ENCODE data around the gene LARP4B. TPM values are rescaled to one million over a fixed set of nuclear protein-coding genes. Genes with fewer than 3 reads are reported as not detected.

LARP4B gene
- total RNA-seq, 1 donor from 2014 or later = 114 TPM

DNA sequence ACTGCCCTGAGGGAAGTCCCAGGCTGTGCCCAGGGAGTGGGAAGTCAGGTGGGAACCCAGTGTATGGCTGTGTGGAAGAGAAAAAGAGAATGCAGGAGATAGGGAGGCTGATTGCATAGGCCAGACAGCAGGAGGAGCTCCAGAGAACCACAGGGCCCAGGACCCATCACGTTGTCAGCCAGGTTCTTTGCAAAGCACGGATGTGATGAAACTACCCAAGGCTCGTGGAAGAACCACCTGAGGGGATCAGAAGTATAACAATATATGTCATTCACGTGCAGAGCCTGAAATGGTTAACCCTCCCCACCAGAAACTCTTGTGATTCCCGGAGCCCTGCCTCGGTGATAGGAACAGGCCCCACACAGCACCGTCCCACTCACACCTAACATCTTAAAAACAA lies 83.6 kb downstream of the LARP4B start:
- no peak for TF ChIP-seq CTCF (IDR thresholded peaks at IDR 0.05)
- intact Hi-C loops (cut with DNase I) = no loop called here
- peaks cover 42% of the 10 kb centered on the region for H3K36me3 ChIP-seq
- peaks cover 4% of the 10 kb centered on the region for H3K4me1 ChIP-seq
- no peak overlapping the region for H3K27ac ChIP-seq
- ATAC-seq = peak in 1 of 2 donors; percentile 21
- DNase-seq = no peak
- H3K27me3 ChIP-seq (ENCODE audit: low read depth) = no peaks in the 10 kb centered on the region
- H3K9me3 ChIP-seq = peaks cover 3% of the 10 kb centered on the region
- H3K4me3 ChIP-seq = no peak overlapping the region

- DNase-seq (no peak), ATAC-seq (no peak)
- intact Hi-C loops (cut with DNase I) = no loop called here
- no peaks in the 10 kb centered on the region for H3K27me3 ChIP-seq (ENCODE audit: low read depth)
- no peaks in the 10 kb centered on the region for H3K4me1 ChIP-seq
- no peak overlapping the region for H3K27ac ChIP-seq
- H3K9me3 ChIP-seq = peaks cover 3% of the 10 kb centered on the region
- no peak for TF ChIP-seq CTCF (IDR thresholded peaks at IDR 0.05)
- no peak overlapping the region for H3K4me3 ChIP-seq
- H3K36me3 ChIP-seq = peaks cover 59% of the 10 kb centered on the region
These were observed 85.3 kb downstream of the LARP4B start for GRCh38 chr10:846126-846685.

- peaks cover 3% of the 10 kb centered on the region for H3K9me3 ChIP-seq
- H3K4me1 ChIP-seq = no peaks in the 10 kb centered on the region
- intact Hi-C loops (cut with DNase I) = no loop called here
- DNase-seq = no peak
- ATAC-seq = no peak
- H3K36me3 ChIP-seq = peaks cover 66% of the 10 kb centered on the region
- TF ChIP-seq CTCF (IDR thresholded peaks at IDR 0.05) = no peak
- no peak overlapping the region for H3K27ac ChIP-seq
- no peaks in the 10 kb centered on the region for H3K27me3 ChIP-seq (ENCODE audit: low read depth)
- H3K4me3 ChIP-seq = no peak overlapping the region
These were observed 86.0 kb downstream of the LARP4B start for GRCh38 chr10:845526-845925.

GRCh38 chr10:844552-844951 lies 87.0 kb downstream of the LARP4B start:
- H3K27ac ChIP-seq = no peak overlapping the region
- peaks cover 72% of the 10 kb centered on the region for H3K36me3 ChIP-seq
- H3K4me1 ChIP-seq = no peaks in the 10 kb centered on the region
- no peak for DNase-seq
- no peaks in the 10 kb centered on the region for H3K9me3 ChIP-seq
- H3K27me3 ChIP-seq (ENCODE audit: low read depth) = no peaks in the 10 kb centered on the region
- H3K4me3 ChIP-seq = no peak overlapping the region
- TF ChIP-seq CTCF (IDR thresholded peaks at IDR 0.05) = no peak
- peak; percentile 41 to 42 for ATAC-seq
- intact Hi-C loops (cut with DNase I) = no loop called here

GRCh38 chr10:843703-844102 lies 87.8 kb downstream of the LARP4B start:
- H3K4me1 ChIP-seq = no peaks in the 10 kb centered on the region
- peaks cover 78% of the 10 kb centered on the region for H3K36me3 ChIP-seq
- no peak overlapping the region for H3K4me3 ChIP-seq
- no peak overlapping the region for H3K27ac ChIP-seq
- DNase-seq (no peak), ATAC-seq (no peak)
- no peak for TF ChIP-seq CTCF (IDR thresholded peaks at IDR 0.05)
- H3K9me3 ChIP-seq = no peaks in the 10 kb centered on the region
- no peaks in the 10 kb centered on the region for H3K27me3 ChIP-seq (ENCODE audit: low read depth)
- intact Hi-C loops (cut with DNase I) = no loop called here

Data from lower lobe of right lung (tissue), 2 donors.